ENCODE measurements around the gene TRIAP1.

Gene TRIAP1

GRCh38 chr12:120422892-120423456 lies 23.2 kb downstream of the TRIAP1 start:
- Mint-ChIP-seq H3K9me3 (no peaks in the 10 kb centered on the region), H3K36me3 (ENCODE audit: low read depth) (no peaks in the 10 kb centered on the region)

GRCh38 chr12:120421701-120422100 lies 24.5 kb downstream of the TRIAP1 start:
- no peaks in the 10 kb centered on the region for H3K27me3 Mint-ChIP-seq
- no peaks in the 10 kb centered on the region for H3K9me3 Mint-ChIP-seq
- H3K36me3 Mint-ChIP-seq (ENCODE audit: low read depth), result no peaks in the 10 kb centered on the region
- no peaks in the 10 kb centered on the region for H3K4me1 Mint-ChIP-seq (ENCODE audit: low read depth)
- H3K27ac Mint-ChIP-seq, result no peak overlapping the region
- no peak overlapping the region for H3K4me3 Mint-ChIP-seq

More at GRCh38 chr12:120422892-120423456, 23.2 kb downstream of the TRIAP1 start:
- no peaks in the 10 kb centered on the region for H3K27me3 Mint-ChIP-seq
- no peak overlapping the region for H3K4me3 Mint-ChIP-seq
- H3K4me1 Mint-ChIP-seq (ENCODE audit: low read depth), result no peaks in the 10 kb centered on the region
- no peak overlapping the region for H3K27ac Mint-ChIP-seq

- Mint-ChIP-seq H3K36me3 (ENCODE audit: low read depth) (no peaks in the 10 kb centered on the region), H3K9me3 (no peaks in the 10 kb centered on the region), H3K27me3 (no peaks in the 10 kb centered on the region), H3K4me1 (ENCODE audit: low read depth) (no peaks in the 10 kb centered on the region), H3K27ac (no peak overlapping the region), H3K4me3 (no peak overlapping the region)
Observed at GRCh38 chr12:120417917-120418580, 28.1 kb downstream of the TRIAP1 start.

GRCh38 chr12:120416490-120417216 lies 29.5 kb downstream of the TRIAP1 start:
- Mint-ChIP-seq H3K27ac (no peak overlapping the region), H3K4me1 (ENCODE audit: low read depth) (no peaks in the 10 kb centered on the region), H3K27me3 (no peaks in the 10 kb centered on the region), H3K4me3 (no peak overlapping the region), H3K9me3 (no peaks in the 10 kb centered on the region), H3K36me3 (ENCODE audit: low read depth) (no peaks in the 10 kb centered on the region)

GRCh38 chr12:120413901-120414695 lies 32.1 kb downstream of the TRIAP1 start:
- Mint-ChIP-seq H3K9me3 (no peaks in the 10 kb centered on the region), H3K27me3 (no peaks in the 10 kb centered on the region), H3K4me3 (no peak overlapping the region), H3K36me3 (ENCODE audit: low read depth) (no peaks in the 10 kb centered on the region), H3K27ac (no peak overlapping the region), H3K4me1 (ENCODE audit: low read depth) (no peaks in the 10 kb centered on the region)

- Mint-ChIP-seq H3K9me3 (no peaks in the 10 kb centered on the region), H3K36me3 (ENCODE audit: low read depth) (no peaks in the 10 kb centered on the region), H3K4me1 (ENCODE audit: low read depth) (no peaks in the 10 kb centered on the region), H3K27ac (no peak overlapping the region), H3K27me3 (no peaks in the 10 kb centered on the region), H3K4me3 (no peak overlapping the region)
Observed at GRCh38 chr12:120412421-120412820, 33.8 kb downstream of the TRIAP1 start.

GRCh38 chr12:120408771-120409170 lies 37.4 kb downstream of the TRIAP1 start:
- H3K27ac Mint-ChIP-seq, result no peak overlapping the region
- H3K36me3 Mint-ChIP-seq (ENCODE audit: low read depth), result no peaks in the 10 kb centered on the region
- no peak overlapping the region for H3K4me3 Mint-ChIP-seq
- no peaks in the 10 kb centered on the region for H3K4me1 Mint-ChIP-seq (ENCODE audit: low read depth)
- no peaks in the 10 kb centered on the region for H3K9me3 Mint-ChIP-seq
- peaks cover 2% of the 10 kb centered on the region for H3K27me3 Mint-ChIP-seq

- H3K36me3 Mint-ChIP-seq (ENCODE audit: low read depth), result no peaks in the 10 kb centered on the region
- H3K27ac Mint-ChIP-seq, result no peak overlapping the region
- H3K4me1 Mint-ChIP-seq (ENCODE audit: low read depth), result no peaks in the 10 kb centered on the region
- H3K4me3 Mint-ChIP-seq, result no peak overlapping the region
- peaks cover 8% of the 10 kb centered on the region for H3K27me3 Mint-ChIP-seq
- no peaks in the 10 kb centered on the region for H3K9me3 Mint-ChIP-seq
Observed at GRCh38 chr12:120406553-120406952, 39.6 kb downstream of the TRIAP1 start.

- Mint-ChIP-seq H3K9me3 (no peaks in the 10 kb centered on the region), H3K27ac (no peak overlapping the region), H3K4me3 (no peak overlapping the region), H3K27me3 (peaks cover 8% of the 10 kb centered on the region), H3K36me3 (ENCODE audit: low read depth) (no peaks in the 10 kb centered on the region), H3K4me1 (ENCODE audit: low read depth) (no peaks in the 10 kb centered on the region)
Observed at GRCh38 chr12:120406069-120406468, 40.1 kb downstream of the TRIAP1 start.

GRCh38 chr12:120404271-120404670 lies 41.9 kb downstream of the TRIAP1 start:
- Mint-ChIP-seq H3K27me3 (peaks cover 19% of the 10 kb centered on the region), H3K36me3 (ENCODE audit: low read depth) (no peaks in the 10 kb centered on the region), H3K4me1 (ENCODE audit: low read depth) (peaks cover 7% of the 10 kb centered on the region), H3K4me3 (no peak overlapping the region), H3K27ac (no peak overlapping the region), H3K9me3 (no peaks in the 10 kb centered on the region)

- no peak overlapping the region for H3K27ac Mint-ChIP-seq
- H3K36me3 Mint-ChIP-seq (ENCODE audit: low read depth), result no peaks in the 10 kb centered on the region
- H3K27me3 Mint-ChIP-seq, result peaks cover 19% of the 10 kb centered on the region
- H3K9me3 Mint-ChIP-seq, result no peaks in the 10 kb centered on the region
- peaks cover 9% of the 10 kb centered on the region for H3K4me1 Mint-ChIP-seq (ENCODE audit: low read depth)
- H3K4me3 Mint-ChIP-seq, result no peak overlapping the region
Observed at GRCh38 chr12:120403869-120404268, 42.3 kb downstream of the TRIAP1 start.

- H3K36me3 Mint-ChIP-seq (ENCODE audit: low read depth), result no peaks in the 10 kb centered on the region
- peaks cover 13% of the 10 kb centered on the region for H3K4me1 Mint-ChIP-seq (ENCODE audit: low read depth)
- H3K4me3 Mint-ChIP-seq, result no peak overlapping the region
- no peak overlapping the region for H3K27ac Mint-ChIP-seq
- no peaks in the 10 kb centered on the region for H3K9me3 Mint-ChIP-seq
- H3K27me3 Mint-ChIP-seq, result peaks cover 27% of the 10 kb centered on the region
Observed at GRCh38 chr12:120402217-120402616, 44.0 kb downstream of the TRIAP1 start.

GRCh38 chr12:120399531-120399930 lies 46.7 kb downstream of the TRIAP1 start:
- Mint-ChIP-seq H3K27me3 (peaks cover 43% of the 10 kb centered on the region), H3K27ac (no peak overlapping the region)

GRCh38 chr12:120397824-120398540 lies 48.2 kb downstream of the TRIAP1 start:
- Mint-ChIP-seq H3K36me3 (ENCODE audit: low read depth) (no peaks in the 10 kb centered on the region), H3K9me3 (no peaks in the 10 kb centered on the region), H3K27me3 (peaks cover 35% of the 10 kb centered on the region), H3K4me3 (no peak overlapping the region), H3K4me1 (ENCODE audit: low read depth) (peaks cover 13% of the 10 kb centered on the region), H3K27ac (no peak overlapping the region)

More at GRCh38 chr12:120399531-120399930, 46.7 kb downstream of the TRIAP1 start:
- Mint-ChIP-seq H3K4me3 (no peak overlapping the region), H3K36me3 (ENCODE audit: low read depth) (no peaks in the 10 kb centered on the region), H3K9me3 (no peaks in the 10 kb centered on the region), H3K4me1 (ENCODE audit: low read depth) (peaks cover 13% of the 10 kb centered on the region)
